ENCODE data around the gene MVD. TPM values are rescaled to one million over a fixed set of nuclear protein-coding genes. Genes with fewer than 3 reads are reported as not detected.
A peak's percentile ranks its signal among the peaks of the same experiment; 100 is the strongest.

Gene MVD
- total RNA-seq, 1 donor from 2014 or later: 71.8 TPM

DNA sequence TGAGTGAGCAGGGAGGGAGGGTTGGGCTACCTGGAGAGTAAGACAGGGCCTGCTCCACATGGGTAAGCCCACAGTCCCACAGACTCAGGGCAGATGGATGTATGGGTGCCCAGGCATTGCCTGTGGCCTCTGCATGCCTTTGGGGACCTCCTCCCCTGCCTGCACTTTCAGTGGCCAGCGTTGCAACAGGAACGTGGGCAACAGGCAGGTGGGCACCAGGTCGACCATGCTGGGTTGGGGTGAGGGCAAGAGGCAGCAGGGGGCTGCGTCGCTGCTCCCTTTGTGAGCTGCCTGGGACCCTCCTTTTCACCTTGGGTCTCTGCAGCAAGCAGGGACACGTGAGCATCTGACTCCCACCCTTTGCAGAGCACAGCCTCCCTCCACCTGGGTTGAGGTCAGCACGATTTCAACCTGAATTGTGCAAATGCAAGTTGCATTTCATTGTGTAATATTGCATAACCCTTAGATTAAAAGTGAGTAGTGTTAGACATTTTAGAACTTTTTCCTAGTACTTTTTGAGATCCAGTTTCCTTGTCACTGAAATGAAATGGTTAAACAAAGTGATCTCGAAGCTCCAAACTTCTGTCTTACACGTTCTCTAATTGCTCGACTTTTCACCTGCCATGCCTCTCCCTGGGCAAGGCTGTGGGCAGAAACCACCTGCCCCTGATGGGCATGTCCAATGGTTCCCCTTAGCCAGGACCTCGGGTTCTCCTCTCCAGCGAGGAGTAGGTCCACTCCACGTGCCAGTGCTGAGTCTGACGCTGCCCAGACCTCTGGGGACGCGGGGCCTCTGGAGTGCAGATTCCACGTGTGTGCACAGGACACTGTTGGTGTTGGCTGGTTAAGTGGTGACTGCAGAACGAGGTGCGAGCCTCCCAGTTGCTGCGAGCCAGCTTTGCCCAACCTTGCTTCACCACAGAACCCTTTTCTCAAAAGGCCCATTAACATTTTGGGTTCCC is 57.4 kb downstream of the MVD start:
- Histone ChIP-seq H3K4me1 (peaks cover 17% of the 10 kb centered on the region), H3K27ac (no peak overlapping the region), H3K9me3 (no peaks in the 10 kb centered on the region), H3K36me3 (peaks cover 85% of the 10 kb centered on the region), H3K27me3 (ENCODE audit: low read depth) (no peaks in the 10 kb centered on the region), H3K4me3 (no peak overlapping the region)
- DNase-seq (no peak), ATAC-seq (no peak)
- intact Hi-C loops (cut with DNase I): no loop called here
- TF ChIP-seq CTCF (IDR thresholded peaks at IDR 0.05): no peak

DNA sequence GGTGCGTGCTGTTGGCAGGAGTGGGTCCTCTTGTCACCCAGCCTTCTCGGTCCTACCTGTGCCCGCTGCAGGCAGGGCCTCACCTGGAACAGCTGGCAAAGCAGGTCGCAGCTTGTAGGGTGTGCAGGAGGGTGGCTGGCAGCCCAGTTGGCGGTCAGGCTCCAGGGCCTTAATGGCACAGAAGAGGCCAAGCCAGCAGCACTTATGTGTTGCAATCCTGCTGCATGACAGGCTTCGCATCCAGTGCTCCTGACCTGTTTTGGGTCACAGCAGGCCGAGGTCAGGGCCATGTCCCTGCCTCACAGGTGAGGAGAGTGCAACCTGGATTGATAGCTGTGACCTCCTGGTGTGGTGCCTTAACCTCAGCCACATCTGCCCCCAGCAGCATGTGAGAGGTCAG is 60.8 kb downstream of the MVD start:
- Histone ChIP-seq H3K9me3 (no peaks in the 10 kb centered on the region), H3K36me3 (peaks cover 82% of the 10 kb centered on the region), H3K4me1 (peaks cover 40% of the 10 kb centered on the region), H3K27ac (peak overlapping the region; percentile 36), H3K4me3 (no peak overlapping the region), H3K27me3 (ENCODE audit: low read depth) (no peaks in the 10 kb centered on the region)
- peak; percentile 67 for DNase-seq
- TF ChIP-seq CTCF (IDR thresholded peaks at IDR 0.05): no peak
- peak; percentile 31 to 59 for ATAC-seq
- intact Hi-C loops (cut with DNase I): no loop called here

Other genes with a start within 250 kb of the MVD start
- gene ZFPM1, start 209.8 kb downstream of the MVD start, total RNA-seq: 5.6 TPM
- 49.2 TPM for gene ZC3H18, start 92.7 kb downstream of the MVD start, total RNA-seq
- not detected for gene IL17C, start 24.5 kb downstream of the MVD start, total RNA-seq
- gene CYBA, start 12.0 kb downstream of the MVD start, total RNA-seq: 371 TPM
- 6.1 TPM for gene SNAI3, start 23.4 kb upstream of the MVD start, total RNA-seq
- 61.9 TPM for gene RNF166, start 43.3 kb upstream of the MVD start, total RNA-seq
- gene CTU2, start 43.4 kb upstream of the MVD start, total RNA-seq: 14.5 TPM
- 164 TPM for gene PIEZO1, start 122.1 kb upstream of the MVD start, total RNA-seq
- 3.5 TPM for gene CDT1, start 140.7 kb upstream of the MVD start, total RNA-seq
- gene APRT, start 148.8 kb upstream of the MVD start, total RNA-seq: 87.8 TPM
- 48.5 TPM for gene GALNS, start 193.9 kb upstream of the MVD start, total RNA-seq
- 51.4 TPM for gene TRAPPC2L, start 194.0 kb upstream of the MVD start, total RNA-seq
- gene PABPN1L, start 203.6 kb upstream of the MVD start, total RNA-seq: not detected

Data from lower lobe of right lung (tissue), 2 donors.